Measurements from ENCODE around the gene PTPRM. TPM values are rescaled to one million over a fixed set of nuclear protein-coding genes. Genes with fewer than 3 reads are reported as not detected.

PTPRM gene
- total RNA-seq, 1 experiment from 2014 or later: not detected

- Histone ChIP-seq H3K27ac (ENCODE audit: low read depth, low read length, poor library complexity, severe bottlenecking) (no peak overlapping the region), H3K9me3 (ENCODE audit: low read depth, low read length, poor library complexity, severe bottlenecking) (no peaks in the 10 kb centered on the region), H3K4me3 (ENCODE audit: low read depth, low read length, poor library complexity, severe bottlenecking) (no peak overlapping the region), H3K36me3 (ENCODE audit: insufficient read depth, low read length, poor library complexity, severe bottlenecking) (no peaks in the 10 kb centered on the region), H3K4me1 (ENCODE audit: insufficient read depth, low read length, poor library complexity, severe bottlenecking) (no peaks in the 10 kb centered on the region), H3K27me3 (replicated peaks; ENCODE audit: insufficient read depth, low read depth, low read length, poor library complexity) (no peaks in the 10 kb centered on the region)
- ChIA-PET POLR2A (ENCODE audit: low non-redundant PET) (no interaction called here), CTCF (no interaction called here)
- no TSS peak for BruUV-seq (replicated peaks)
- intact Hi-C loops (cut with micrococcal nuclease; ENCODE audit: unreplicated experiment): no loop called here
- no peak for TF ChIP-seq EZH2 (IDR thresholded peaks at IDR 0.05; ENCODE audit: borderline replicate concordance, low read depth, low read length, poor library complexity, severe bottlenecking)
- no peak for TF ChIP-seq CTCF (conservative IDR thresholded peaks at IDR 0.05; ENCODE audit: low read depth, low read length)
- DNase-seq (ENCODE audit: low spot score): no peak
These were observed 584.1 kb downstream of the PTPRM start for GRCh38 chr18:8151181-8151580.

- Histone ChIP-seq H3K9me3 (ENCODE audit: low read depth, low read length, poor library complexity, severe bottlenecking) (peaks cover 6% of the 10 kb centered on the region), H3K4me1 (ENCODE audit: insufficient read depth, low read length, poor library complexity, severe bottlenecking) (no peaks in the 10 kb centered on the region), H3K4me3 (ENCODE audit: low read depth, low read length, poor library complexity, severe bottlenecking) (no peak overlapping the region), H3K27ac (ENCODE audit: low read depth, low read length, poor library complexity, severe bottlenecking) (no peak overlapping the region), H3K27me3 (replicated peaks; ENCODE audit: insufficient read depth, low read depth, low read length, poor library complexity) (no peaks in the 10 kb centered on the region), H3K36me3 (ENCODE audit: insufficient read depth, low read length, poor library complexity, severe bottlenecking) (no peaks in the 10 kb centered on the region)
- intact Hi-C loops (cut with micrococcal nuclease; ENCODE audit: unreplicated experiment): no loop called here
- POLR2A ChIA-PET (ENCODE audit: low non-redundant PET): no interaction called here
- no TSS peak for BruUV-seq (replicated peaks)
- TF ChIP-seq EZH2 (IDR thresholded peaks at IDR 0.05; ENCODE audit: borderline replicate concordance, low read depth, low read length, poor library complexity, severe bottlenecking): no peak
- no peak for TF ChIP-seq CTCF (conservative IDR thresholded peaks at IDR 0.05; ENCODE audit: low read depth, low read length)
- CTCF ChIA-PET: no interaction called here
- DNase-seq (ENCODE audit: low spot score): no peak
These were observed 586.9 kb downstream of the PTPRM start for GRCh38 chr18:8153887-8154583.

GRCh38 chr18:8162802-8163201, 595.7 kb downstream of the PTPRM start:
- CTCF ChIA-PET: no interaction called here
- no TSS peak for BruUV-seq (replicated peaks)

More at GRCh38 chr18:8162802-8163201, 595.7 kb downstream of the PTPRM start:
- POLR2A ChIA-PET (ENCODE audit: low non-redundant PET): no interaction called here
- no peak overlapping the region for H3K4me3 ChIP-seq (ENCODE audit: low read depth, low read length, poor library complexity, severe bottlenecking)
- intact Hi-C loops (cut with micrococcal nuclease; ENCODE audit: unreplicated experiment): no loop called here
- no peaks in the 10 kb centered on the region for H3K9me3 ChIP-seq (ENCODE audit: low read depth, low read length, poor library complexity, severe bottlenecking)
- H3K36me3 ChIP-seq (ENCODE audit: insufficient read depth, low read length, poor library complexity, severe bottlenecking): no peaks in the 10 kb centered on the region
- H3K27me3 ChIP-seq (replicated peaks; ENCODE audit: insufficient read depth, low read depth, low read length, poor library complexity): no peaks in the 10 kb centered on the region
- H3K27ac ChIP-seq (ENCODE audit: low read depth, low read length, poor library complexity, severe bottlenecking): no peak overlapping the region
- no peak for TF ChIP-seq EZH2 (IDR thresholded peaks at IDR 0.05; ENCODE audit: borderline replicate concordance, low read depth, low read length, poor library complexity, severe bottlenecking)
- TF ChIP-seq CTCF (conservative IDR thresholded peaks at IDR 0.05; ENCODE audit: low read depth, low read length): no peak
- H3K4me1 ChIP-seq (ENCODE audit: insufficient read depth, low read length, poor library complexity, severe bottlenecking): no peaks in the 10 kb centered on the region
- no peak for DNase-seq (ENCODE audit: low spot score)
